ENCODE measurements around the gene HOXB13.
A peak's percentile ranks its signal among the peaks of the same experiment; 100 is the strongest.

HOXB13 gene

DNA sequence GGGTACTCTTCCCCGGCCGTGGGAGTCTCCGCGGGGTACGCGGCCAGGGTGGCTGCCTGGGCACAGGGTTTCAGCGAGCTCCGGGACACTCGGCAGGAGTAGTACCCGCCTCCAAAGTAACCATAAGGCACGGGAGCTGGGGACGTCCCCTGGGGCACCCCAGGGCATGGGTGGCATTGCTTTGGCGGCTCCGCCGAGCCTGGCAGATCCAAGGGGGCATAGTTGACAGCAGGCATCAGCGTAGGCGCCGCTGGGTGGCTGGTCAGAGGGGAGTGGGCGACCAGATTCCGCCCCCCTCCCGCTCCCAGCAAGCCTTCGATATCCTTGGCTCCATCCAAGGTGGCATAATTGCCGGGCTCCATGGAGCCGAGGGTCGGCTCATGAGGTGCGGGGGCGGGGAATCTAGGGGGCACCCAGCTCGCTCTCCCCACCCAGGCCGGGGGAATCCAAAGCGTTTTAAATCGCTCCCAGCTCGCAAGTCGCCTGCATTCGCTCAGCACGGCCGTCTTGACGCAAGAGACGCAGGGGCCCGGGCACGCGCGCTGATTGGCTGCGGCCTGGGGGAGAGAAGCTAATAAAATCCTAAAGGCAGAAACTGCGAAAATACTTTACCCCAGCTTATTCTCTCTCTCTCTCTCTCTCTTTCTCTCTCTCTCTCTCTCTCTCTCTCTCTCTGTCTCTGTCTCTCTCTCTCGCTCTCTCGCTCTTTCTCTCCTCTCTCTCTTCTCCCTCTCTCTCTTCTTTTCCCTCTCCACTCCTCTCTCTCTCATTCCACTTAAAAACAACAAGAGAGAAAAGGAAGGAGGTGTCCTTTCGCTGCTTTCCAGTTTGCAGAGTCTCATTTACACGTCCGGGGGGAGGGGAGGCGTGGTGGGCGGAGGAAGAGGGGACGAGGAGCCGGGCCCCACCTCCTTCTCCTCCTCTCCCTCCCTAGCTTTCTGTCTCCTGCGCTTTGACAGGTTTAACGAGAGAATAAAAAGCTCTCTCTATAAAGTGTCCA lies at the start of gene HOXB13:
Gene HOXB13, minus strand, starts transcription at position 519 of the 1,000 bp plus-strand sequence. Its CDS starts 157 bp downstream, at position 362.
- H3K4me3 ChIP-seq (ENCODE audit: low read length), result peak within 1 kb of the TSS; percentile 10; the same call in 1 of the 2 replicates
- no peak for TF ChIP-seq ZNF274 (IDR thresholded peaks at IDR 0.05; ENCODE audit: low read depth, low read length)

DNA sequence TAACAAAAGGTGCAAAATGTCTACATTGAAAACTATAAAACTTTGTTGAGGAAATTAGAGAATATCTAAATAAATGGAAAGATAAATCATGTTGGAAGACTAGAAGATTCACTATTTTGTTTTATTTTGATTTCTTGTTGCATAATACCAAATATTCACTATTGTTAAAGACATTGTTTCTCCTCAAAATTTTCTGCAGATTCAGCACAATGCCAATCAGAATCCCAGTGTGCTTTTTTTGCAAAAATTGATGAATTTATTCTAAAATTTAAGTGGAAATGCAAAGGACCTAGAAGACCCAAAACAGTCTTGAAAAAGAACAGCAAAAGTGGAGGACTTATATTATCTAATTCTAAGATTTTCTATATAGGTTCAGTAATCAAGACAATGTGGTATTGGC lies 48.1 kb upstream of the HOXB13 start:
- no peak for TF ChIP-seq ZNF274 (IDR thresholded peaks at IDR 0.05; ENCODE audit: low read depth, low read length)
- no peak overlapping the region for H3K4me3 ChIP-seq (ENCODE audit: low read length)

DNA sequence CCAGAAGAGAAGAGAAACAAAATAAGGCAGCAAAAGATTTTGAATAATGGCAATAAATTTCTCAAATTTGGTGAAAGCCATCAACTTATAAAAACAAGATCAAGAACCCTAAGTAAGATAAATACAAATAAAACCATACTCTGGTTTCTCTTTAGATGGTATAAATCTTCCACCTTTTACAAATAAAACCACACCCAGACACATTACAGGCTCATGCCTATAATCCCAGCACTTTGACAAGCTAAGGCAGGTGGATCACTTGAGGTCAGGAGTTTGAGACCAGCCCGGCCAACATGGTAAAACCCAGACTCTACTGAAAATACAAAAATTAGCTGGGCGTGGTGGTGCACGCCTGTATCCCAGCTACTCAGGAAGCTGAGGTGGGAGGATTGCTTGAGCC lies 44.7 kb upstream of the HOXB13 start:
- H3K4me3 ChIP-seq (ENCODE audit: low read length), result no peak overlapping the region
- no peak for TF ChIP-seq ZNF274 (IDR thresholded peaks at IDR 0.05; ENCODE audit: low read depth, low read length)

DNA sequence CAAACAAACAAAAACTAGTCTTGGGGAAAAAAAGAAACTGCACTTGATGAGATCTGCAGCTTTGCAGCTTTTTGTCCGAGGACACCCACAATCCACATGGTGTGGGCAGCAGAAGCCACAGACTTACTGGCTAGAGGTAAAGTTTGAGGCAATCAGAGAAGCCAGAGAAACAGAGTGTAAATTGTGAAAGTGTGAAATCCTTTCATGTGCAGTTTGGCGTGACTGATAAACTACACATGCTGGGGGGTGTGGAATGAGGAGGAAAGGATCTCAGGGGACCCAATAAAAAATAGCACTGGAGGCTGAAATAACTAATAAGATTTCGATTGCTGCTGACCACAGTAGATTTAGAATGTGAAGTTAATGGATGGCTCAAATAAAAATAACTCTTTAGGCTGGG lies 42.4 kb upstream of the HOXB13 start:
- no peak for TF ChIP-seq ZNF274 (IDR thresholded peaks at IDR 0.05; ENCODE audit: low read depth, low read length)
- H3K4me3 ChIP-seq (ENCODE audit: low read length), result no peak overlapping the region

DNA sequence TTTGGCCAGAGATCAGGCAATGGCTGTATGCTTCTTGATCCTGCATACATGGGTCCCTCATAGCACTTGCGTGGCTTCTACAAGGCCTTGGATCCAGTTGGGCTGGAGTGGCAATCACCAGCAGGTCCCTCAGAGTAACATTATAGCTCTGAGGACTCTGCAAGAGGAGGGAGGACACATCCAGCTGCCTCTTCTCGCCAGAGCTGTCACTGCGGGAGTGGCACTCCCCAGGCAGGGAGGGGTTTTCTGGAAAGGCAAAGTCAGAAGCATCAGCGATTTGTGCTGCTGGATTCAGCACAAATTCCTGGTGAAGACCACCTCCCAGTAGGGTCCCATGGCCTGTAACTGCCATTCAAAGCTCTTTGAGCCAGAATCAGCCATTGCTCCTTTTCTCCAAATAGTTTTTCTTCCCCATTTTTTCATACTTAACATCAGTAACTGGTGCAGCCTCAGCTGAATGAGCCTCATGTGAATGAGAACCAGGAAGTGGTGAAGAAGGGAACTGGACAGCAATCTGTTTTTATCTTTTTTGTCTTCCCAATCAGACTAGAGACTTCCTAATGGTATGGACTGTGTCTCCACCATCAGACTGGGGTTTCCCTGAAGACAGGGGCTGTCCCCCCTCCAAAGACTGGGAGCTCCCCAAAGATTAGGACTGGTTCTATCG lies 40.6 kb upstream of the HOXB13 start:
- TF ChIP-seq ZNF274 (IDR thresholded peaks at IDR 0.05; ENCODE audit: low read depth, low read length), result no peak
- no peak overlapping the region for H3K4me3 ChIP-seq (ENCODE audit: low read length)

DNA sequence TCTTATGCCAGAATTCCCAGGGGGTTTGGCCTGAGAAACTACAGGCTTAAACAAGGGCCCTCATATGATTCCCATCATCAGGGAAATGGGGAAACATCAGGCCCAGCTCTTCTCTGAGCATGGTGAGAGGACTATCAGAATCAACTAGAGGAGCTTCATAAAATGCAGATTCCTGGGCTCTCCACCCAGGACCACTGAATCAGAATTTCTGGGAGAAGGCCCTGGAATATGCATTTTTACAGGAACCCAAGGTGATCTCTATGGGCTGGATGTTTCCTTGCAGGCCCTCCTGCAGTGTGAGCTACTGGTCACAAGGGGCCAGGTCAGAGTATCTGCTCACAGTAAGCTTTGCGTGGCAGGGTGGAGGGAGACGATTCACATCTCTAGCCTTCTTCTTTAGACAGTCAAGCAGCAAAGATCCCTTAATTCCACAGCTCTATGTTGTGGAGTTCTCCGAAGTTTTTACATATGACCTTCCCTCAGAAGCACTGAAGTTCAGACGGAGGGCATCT lies 38.8 kb upstream of the HOXB13 start:
- no peak for TF ChIP-seq ZNF274 (IDR thresholded peaks at IDR 0.05; ENCODE audit: low read depth, low read length)

DNA sequence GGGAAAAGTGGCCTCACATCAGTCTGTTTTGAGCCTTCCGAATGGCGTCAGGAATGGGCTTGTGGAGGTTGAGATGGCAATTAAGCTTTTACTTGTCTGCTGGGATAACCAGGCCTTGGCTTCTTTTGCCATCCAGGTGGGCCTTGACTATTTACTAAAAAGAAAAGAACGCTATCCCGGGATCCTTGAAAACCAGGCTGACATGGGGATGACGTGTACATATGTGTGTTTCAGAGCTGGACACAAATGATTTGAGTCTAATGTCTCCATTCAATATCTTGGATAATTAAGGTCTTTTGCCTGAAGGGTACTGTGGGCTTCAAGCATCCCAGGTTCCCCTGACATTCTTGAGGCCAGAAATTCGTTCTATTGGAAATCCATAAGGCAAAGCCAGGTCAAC lies 32.6 kb upstream of the HOXB13 start:
- no peak for TF ChIP-seq ZNF274 (IDR thresholded peaks at IDR 0.05; ENCODE audit: low read depth, low read length)
- H3K4me3 ChIP-seq (ENCODE audit: low read length), result no peak overlapping the region

More for the DNA sequence above, 38.8 kb upstream of the HOXB13 start:
- no peak overlapping the region for H3K4me3 ChIP-seq (ENCODE audit: low read length)

DNA sequence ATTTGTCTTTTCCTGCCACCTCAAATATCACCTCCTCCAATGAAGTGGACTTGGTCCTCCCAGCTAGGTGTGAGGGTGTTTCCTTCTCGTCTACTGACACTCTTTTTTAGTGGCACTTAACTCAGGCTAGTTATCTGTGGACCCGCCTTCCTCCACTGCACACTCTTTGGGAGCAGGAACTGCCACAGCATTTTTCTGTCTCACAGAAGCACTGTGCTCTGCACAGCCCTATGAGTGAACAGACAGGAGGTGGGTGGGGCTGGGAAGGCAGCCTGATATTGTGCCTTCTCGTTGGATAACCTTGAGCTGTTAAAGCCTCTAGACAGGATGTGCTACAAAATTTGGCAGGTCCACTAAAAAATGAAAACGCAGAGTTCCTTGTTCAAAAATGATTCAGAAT lies 31.9 kb upstream of the HOXB13 start:
- no peak overlapping the region for H3K4me3 ChIP-seq (ENCODE audit: low read length)
- TF ChIP-seq ZNF274 (IDR thresholded peaks at IDR 0.05; ENCODE audit: low read depth, low read length), result no peak

DNA sequence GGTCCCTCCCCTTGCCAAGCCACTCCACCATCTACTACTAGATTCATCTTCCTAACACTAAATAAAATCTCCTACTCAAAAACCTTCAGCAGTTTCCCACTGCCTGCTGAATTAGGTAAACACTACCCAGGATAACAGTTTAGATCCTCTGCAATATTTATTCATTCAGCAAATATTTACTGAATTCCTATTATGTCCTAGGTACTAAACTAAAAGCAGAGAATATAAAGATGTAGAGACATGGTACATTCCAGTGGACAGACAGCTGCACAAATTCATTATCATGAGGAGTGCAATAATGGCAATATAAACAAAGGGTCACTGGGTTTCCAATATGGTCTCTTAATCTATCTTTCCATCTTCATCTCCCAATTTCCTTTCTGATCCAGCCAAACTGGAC lies 30.7 kb upstream of the HOXB13 start:
- TF ChIP-seq ZNF274 (IDR thresholded peaks at IDR 0.05; ENCODE audit: low read depth, low read length), result no peak

DNA sequence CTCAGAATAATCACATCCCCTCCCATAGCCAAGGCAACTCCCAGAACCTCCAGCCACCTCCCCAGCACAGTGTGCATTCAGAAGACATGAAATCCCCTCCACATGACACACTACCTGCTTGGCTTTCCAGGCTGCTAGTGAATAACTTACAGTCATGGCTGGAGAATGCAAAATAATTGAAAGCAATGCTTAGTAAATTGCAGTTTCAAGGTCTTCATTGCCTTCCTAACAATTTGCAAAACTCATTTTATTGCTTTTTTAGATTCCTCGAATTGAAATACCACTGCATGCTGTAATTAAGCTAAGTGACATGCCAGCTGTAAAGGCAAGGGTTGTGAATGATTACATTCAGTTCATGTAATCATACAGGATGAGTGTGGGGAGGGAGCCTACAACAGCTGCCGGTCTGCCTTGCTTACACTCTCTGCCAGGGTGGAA lies 29.0 kb upstream of the HOXB13 start:
- H3K4me3 ChIP-seq (ENCODE audit: low read length), result no peak overlapping the region
- TF ChIP-seq ZNF274 (IDR thresholded peaks at IDR 0.05; ENCODE audit: low read depth, low read length), result no peak

More for the DNA sequence above, 30.7 kb upstream of the HOXB13 start:
- H3K4me3 ChIP-seq (ENCODE audit: low read length), result no peak overlapping the region

DNA sequence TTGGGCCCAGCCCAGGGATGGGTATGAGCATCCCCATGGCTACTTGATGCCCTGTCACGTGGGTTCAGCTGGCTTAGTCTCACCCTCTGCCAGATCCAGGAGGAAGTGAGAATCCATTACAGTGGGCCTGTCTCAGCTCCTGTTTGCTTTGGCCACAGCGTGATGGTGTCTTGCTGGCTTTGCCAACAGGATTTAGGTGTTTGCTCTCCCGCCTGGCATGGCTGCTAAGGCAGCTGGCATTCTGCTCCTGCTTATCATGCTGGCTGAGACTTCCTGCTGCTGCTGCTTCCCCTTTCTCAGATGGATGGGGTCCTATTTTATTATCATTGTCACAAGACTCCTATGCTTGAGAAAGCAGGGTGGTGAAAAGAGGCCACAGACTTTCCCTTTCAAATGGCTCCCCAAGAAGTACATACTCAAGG lies 28.3 kb upstream of the HOXB13 start:
- H3K4me3 ChIP-seq (ENCODE audit: low read length), result no peak overlapping the region
- TF ChIP-seq ZNF274 (IDR thresholded peaks at IDR 0.05; ENCODE audit: low read depth, low read length), result no peak

DNA sequence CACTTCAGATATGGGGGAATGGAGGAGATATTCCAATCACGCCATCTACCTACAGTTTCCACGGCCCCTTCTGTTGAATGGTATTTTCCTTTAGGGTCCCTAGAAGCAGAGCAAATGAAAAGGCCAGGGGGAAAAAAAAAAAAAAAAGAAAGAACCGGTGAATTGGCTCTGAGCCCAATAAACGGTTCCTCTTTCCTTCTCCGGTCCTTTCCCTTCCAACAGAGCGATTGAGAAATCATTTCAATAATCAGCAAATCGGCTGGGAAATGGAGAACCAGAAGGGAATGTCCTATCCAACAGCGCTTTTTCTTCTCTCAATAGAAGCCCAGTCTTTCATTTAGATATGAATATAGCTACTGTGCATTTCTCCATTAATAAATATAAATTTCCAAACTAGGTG lies 26.8 kb upstream of the HOXB13 start:
- H3K4me3 ChIP-seq (ENCODE audit: low read length), result no peak overlapping the region
- no peak for TF ChIP-seq ZNF274 (IDR thresholded peaks at IDR 0.05; ENCODE audit: low read depth, low read length)

DNA sequence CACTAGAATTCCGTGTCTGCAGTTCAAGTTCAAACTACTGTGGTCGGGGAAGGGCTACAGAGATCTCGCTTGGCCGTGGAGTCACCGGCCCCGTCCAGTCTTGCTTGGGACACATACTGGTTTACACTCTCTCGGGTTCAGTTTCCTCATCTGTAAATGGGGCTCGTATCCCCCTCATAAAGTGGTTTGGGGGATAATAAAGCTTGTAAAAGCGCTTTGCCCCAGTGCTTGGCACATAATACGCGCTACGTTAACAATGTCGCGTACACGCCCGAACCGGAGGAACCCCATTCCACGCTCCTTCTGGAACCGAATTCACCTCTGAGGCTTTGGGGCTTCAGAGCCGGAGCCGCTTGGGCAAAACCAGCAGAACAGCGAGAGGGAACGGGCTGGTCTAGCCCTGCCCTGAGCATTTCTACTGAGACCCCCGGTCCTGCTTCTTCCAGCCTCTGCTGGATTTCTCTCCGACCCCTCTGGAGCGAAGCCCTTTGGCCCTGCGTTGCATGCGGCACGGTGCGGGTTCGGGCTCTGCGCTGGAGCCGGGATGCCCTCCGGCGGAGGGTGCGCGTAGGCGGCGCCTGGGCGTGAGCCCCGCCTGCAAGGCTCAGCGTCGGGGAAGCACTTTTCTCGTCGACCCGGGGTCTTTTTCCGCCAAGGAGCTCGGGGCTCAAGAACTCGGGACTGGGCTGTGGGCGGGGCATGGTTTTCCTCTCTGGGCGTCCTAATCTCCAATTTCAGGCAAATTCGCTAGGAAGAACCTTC lies 26.1 kb upstream of the HOXB13 start:
- H3K4me3 ChIP-seq (ENCODE audit: low read length), result no peak overlapping the region
- no peak for TF ChIP-seq ZNF274 (IDR thresholded peaks at IDR 0.05; ENCODE audit: low read depth, low read length)

Measured in GM08714 (cell line).